Measurements from ENCODE around the gene MS4A6A. TPM values are rescaled to one million over a fixed set of nuclear protein-coding genes. Genes with fewer than 3 reads are reported as not detected.
"Not testable (repeated sequence)": the region's sequence is repeated elsewhere in the genome, so short reads cannot be mapped to it uniquely, and the experiment has no call there.

Gene MS4A6A
- total and polyA plus RNA-seq, 5 experiments from 2014 or later = 1.2 to 2.6 (median 2.0) TPM; not detected in 1

DNA sequence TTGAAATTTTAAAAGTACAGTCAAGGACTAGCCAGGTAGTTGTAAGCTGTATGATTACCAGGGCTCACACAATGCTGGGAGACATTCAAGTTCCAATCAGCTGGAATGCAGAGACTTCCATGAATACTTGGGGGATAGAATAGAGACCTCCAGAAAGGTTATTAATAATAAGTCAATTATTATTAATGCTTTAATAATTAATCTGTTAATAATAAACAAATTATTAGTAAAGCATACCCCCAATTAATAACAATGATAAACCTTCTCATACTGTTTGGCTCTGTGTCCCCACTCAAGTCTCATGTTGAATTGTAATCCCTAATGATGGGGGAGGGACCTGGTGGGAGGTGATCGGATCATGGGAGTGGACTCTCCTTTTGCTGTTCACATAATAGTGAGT is 14.6 kb upstream of the MS4A6A start:
- no peak overlapping the region for H3K4me3 Mint-ChIP-seq
- no peak for ATAC-seq
- POLR2A ChIA-PET = no interaction called here
- H3K27ac Mint-ChIP-seq = no peak overlapping the region
- H3K27me3 Mint-ChIP-seq = peaks cover 2 to 34% (median 15%) of the 10 kb centered on the region in 5 donors
- peaks cover 0 to 16% (median 3%) of the 10 kb centered on the region in 4 donors for H3K4me1 Mint-ChIP-seq
- H3K9me3 Mint-ChIP-seq = peaks cover 0 to 18% (median 0%) of the 10 kb centered on the region in 9 donors
- H3K36me3 Mint-ChIP-seq = peaks cover 0 to 7% (median 0%) of the 10 kb centered on the region in 3 donors
- DNase-seq = no peak

DNA sequence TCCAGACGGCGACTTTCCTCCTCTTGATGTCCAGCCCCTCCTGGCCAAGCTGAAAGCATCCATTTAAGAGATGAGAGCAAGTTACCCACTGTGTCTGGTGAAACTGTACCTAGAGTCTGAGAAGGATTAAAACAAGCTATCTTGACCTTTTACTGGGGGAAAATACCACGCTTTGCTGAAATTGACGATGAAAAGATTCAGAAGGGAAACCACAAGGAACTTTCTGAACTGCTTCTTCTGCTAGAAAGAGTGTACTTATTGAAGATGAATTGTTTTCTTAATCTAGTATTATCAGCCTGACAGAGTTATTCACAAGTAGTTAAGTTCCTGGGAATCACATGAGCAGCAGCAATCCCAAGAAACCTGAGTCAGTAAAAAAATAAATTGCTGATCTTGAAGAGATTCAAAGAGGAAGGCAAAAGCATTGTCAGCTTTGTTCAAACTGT is 13.1 kb upstream of the MS4A6A start:
- Mint-ChIP-seq H3K4me3 (no peak overlapping the region), H3K4me1 (peaks cover 0 to 16% (median 3%) of the 10 kb centered on the region in 4 donors), H3K27ac (no peak overlapping the region), H3K36me3 (peaks cover 0 to 7% (median 0%) of the 10 kb centered on the region in 3 donors), H3K27me3 (peaks cover 2 to 34% (median 15%) of the 10 kb centered on the region in 5 donors), H3K9me3 (peaks cover 0 to 13% (median 0%) of the 10 kb centered on the region in 9 donors)
- ATAC-seq = no peak
- POLR2A ChIA-PET = no interaction called here
- no peak for DNase-seq

DNA sequence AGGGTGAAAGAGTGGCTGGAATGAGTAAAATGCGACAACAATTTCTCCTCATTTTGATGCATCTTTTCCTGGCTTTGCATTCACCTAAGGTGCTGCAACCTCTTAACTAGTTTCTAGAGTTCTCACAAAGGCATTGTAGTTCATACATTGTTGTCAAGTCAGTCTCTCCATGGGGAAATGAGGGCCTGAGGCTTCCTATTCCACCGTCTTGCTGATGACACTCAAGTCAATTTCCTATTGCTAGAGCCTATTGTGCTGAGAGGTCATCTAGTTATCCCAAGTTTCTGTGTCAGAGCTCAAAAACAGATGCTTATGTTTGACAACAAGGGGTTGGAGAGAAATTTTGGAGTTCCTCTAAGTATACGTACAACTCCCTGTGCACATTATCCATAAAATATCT is 11.6 kb upstream of the MS4A6A start:
- ATAC-seq (no peak), DNase-seq (no peak)
- Mint-ChIP-seq H3K27ac (no peak overlapping the region), H3K36me3 (peaks cover 0 to 7% (median 0%) of the 10 kb centered on the region in 3 donors), H3K27me3 (peaks cover 2 to 34% (median 15%) of the 10 kb centered on the region in 5 donors), H3K4me3 (no peak overlapping the region), H3K4me1 (peaks cover 0 to 16% (median 3%) of the 10 kb centered on the region in 4 donors), H3K9me3 (peaks cover 0 to 13% (median 0%) of the 10 kb centered on the region in 9 donors)
- POLR2A ChIA-PET = no interaction called here

DNA sequence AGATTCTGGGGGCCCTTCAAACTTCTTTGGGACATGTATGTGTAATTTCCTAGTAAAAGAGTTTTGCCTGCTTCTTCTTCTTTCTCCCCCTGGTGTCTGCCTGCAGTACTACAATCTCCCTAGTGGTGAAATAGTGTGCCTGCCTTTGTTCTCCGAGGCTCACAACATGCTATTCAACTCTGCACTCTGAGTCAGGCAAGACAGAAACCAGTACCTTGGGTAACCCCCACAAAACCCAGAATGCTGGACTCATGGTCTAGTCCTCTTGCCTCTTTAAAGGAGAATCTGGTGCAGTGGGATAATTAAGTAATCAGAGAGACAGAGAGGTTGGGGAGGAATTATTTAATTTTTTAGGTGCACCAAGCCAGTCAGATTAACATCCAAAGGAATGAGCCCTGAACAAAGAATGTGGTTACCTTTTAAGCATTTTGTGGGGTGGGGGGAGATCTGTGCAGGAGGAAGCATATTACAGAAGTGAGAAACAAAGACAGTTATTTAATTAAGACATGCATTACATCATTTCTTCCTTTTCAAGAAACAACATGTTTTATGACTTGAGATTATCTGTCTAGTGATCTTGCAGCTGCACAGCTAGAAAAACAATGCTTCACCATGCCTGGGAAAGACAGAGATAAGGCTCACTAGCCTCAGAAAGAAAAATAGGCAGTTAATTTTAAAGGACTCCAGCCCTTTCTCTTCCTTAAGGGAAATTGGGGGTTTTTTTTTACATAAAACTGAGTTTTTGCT is 11.0 kb upstream of the MS4A6A start:
- Mint-ChIP-seq H3K4me3 (peak overlapping the region in 1 of 10 donors; percentile 5), H3K4me1 (peaks cover 0 to 19% (median 3%) of the 10 kb centered on the region in 4 donors), H3K27ac (peak overlapping the region in 1 of 10 donors; percentile 51), H3K36me3 (peaks cover 0 to 7% (median 0%) of the 10 kb centered on the region in 3 donors), H3K9me3 (peaks cover 0 to 13% (median 0%) of the 10 kb centered on the region in 9 donors), H3K27me3 (peaks cover 2 to 34% (median 15%) of the 10 kb centered on the region in 5 donors)
- DNase-seq (peak; percentile 5 to 67 (median 38)), ATAC-seq (peak; percentile 49 to 68)
- POLR2A ChIA-PET = no interaction called here

DNA sequence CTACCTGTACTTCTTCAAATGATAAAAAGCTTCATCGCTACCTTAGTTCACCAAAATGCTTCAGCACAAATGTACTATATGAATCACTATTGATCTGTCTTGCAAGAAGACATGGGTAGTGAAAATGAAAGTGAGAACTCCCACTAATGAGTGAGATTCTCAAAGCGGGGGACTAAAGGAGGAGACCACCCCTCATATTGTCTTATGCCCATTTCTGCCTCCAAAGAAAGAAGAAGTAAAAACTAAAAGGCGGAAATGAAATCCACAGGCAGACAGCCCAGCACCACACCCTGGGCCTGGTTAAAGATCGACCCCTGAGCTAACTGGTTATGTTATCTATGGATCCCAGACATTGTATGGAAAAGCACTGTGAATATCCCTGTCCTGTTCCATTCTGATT is 9.7 kb upstream of the MS4A6A start:
- DNase-seq, ATAC-seq, H3K4me3 Mint-ChIP-seq, POLR2A ChIA-PET, H3K27ac Mint-ChIP-seq, H3K36me3 Mint-ChIP-seq: not testable (repeated sequence)
- H3K9me3 Mint-ChIP-seq = peaks cover 0 to 13% (median 2%) of the 10 kb centered on the region in 9 donors
- peaks cover 0 to 24% (median 3%) of the 10 kb centered on the region in 4 donors for H3K4me1 Mint-ChIP-seq
- peaks cover 2 to 26% (median 12%) of the 10 kb centered on the region in 5 donors for H3K27me3 Mint-ChIP-seq

DNA sequence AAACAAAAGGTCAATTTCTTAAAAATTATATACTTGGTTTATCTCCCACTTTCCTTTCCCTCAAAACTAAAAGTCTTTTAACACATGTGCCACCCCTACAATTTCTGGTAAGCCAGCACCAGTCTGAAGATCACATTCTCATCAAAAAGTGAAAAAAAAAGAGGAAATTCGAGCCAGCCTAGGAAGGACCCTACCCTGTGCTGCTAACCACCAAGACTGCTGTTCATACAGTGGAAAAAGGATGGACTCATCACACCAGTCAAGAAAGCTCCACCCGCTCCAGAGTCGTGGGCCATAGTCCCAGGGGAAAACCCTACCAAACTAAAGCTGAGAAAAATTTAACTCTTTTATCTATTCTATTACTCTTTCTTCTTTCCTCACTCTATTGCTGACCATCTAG is 5.6 kb upstream of the MS4A6A start:
- H3K4me3 Mint-ChIP-seq, H3K27ac Mint-ChIP-seq, ATAC-seq, DNase-seq, POLR2A ChIA-PET: not testable (repeated sequence)
- Mint-ChIP-seq H3K36me3 (peaks cover 3 to 12% (median 4%) of the 10 kb centered on the region in 3 donors), H3K4me1 (peaks cover 0 to 43% (median under 1%) of the 10 kb centered on the region in 4 donors), H3K9me3 (peaks cover 0 to 25% (median 9%) of the 10 kb centered on the region in 9 donors), H3K27me3 (peaks cover 0 to 15% (median 7%) of the 10 kb centered on the region in 5 donors)

DNA sequence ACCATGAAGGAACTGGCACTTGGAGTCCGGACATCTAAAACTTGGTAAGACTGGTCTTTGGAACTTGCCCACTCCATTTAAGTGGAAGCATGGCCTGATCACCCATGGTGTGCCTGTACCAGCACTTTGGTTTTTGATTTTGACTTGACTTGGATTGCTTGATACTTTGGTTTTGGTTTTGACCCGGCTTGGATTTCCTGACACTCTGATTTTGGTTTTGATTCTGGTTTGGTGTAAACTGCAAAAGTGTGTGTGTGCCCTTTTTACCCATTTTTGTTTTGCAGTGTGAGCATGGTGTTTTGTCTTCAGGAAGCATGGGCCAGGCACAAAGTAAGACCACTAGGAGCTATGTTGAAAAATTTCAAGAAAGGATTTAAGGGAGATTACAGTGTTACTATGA is 3.2 kb upstream of the MS4A6A start:
- H3K27ac Mint-ChIP-seq, ATAC-seq, POLR2A ChIA-PET, H3K36me3 Mint-ChIP-seq, DNase-seq, H3K4me3 Mint-ChIP-seq: not testable (repeated sequence)
- H3K4me1 Mint-ChIP-seq = peaks cover 0 to 55% (median under 1%) of the 10 kb centered on the region in 4 donors
- H3K27me3 Mint-ChIP-seq = peaks cover 0 to 20% (median 7%) of the 10 kb centered on the region in 5 donors
- H3K9me3 Mint-ChIP-seq = peaks cover 0 to 17% (median 6%) of the 10 kb centered on the region in 9 donors

DNA sequence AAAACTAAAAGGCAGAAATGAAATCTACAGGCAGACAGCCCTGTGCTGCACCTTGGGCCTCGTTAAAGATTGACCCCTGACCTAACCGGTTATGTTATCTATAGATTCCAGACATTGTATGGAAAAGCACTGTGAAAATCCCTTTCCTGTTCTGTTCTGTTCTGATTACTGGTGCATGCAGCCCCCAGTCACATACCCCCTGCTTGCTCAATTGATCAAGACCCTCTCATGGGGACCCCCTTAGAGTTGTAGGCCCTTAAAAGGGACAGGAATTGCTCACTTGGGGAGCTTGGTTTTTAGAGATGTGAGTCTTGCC is 2.6 kb upstream of the MS4A6A start:
- H3K4me3 Mint-ChIP-seq, H3K27ac Mint-ChIP-seq, H3K36me3 Mint-ChIP-seq, ATAC-seq, POLR2A ChIA-PET, DNase-seq: not testable (repeated sequence)
- H3K4me1 Mint-ChIP-seq = peaks cover 0 to 56% (median under 1%) of the 10 kb centered on the region in 4 donors
- peaks cover 1 to 20% (median 10%) of the 10 kb centered on the region in 5 donors for H3K27me3 Mint-ChIP-seq
- peaks cover 0 to 17% (median 6%) of the 10 kb centered on the region in 9 donors for H3K9me3 Mint-ChIP-seq

DNA sequence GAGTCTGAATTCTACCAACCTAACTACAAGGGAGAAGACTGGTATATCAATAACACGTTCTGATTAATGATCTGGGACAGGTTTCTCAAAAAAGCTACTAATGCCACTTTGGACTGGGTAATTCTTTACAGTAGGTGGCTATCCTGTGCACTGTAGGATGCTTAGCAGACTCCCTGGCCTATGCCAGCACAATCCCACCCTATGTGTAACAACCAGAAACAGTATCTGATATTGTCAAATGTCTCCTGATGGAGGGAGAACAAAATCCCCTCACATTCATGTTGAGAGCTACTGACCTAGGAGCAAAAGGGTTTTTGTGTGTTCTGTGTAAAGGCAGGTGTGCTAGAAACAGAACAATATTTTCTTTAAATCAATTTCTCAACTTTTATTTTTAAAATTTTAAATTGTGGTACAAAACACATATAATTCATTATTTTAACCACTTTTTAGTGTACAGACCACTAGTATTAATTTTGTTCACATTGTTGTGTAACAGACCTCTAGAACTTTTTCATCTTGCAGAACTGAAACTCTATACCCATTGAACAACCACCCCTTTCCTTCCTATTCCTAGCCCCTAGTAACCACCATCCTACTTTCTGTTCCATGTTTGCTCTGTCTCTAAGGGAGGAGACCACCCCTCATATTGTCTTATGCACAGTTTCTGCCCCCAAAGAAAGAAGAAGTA is 2.1 kb upstream of the MS4A6A start:
- Mint-ChIP-seq H3K36me3 (peaks cover 3 to 7% (median 4%) of the 10 kb centered on the region in 3 donors), H3K27ac (no peak overlapping the region), H3K4me1 (peaks cover 0 to 61% (median under 1%) of the 10 kb centered on the region in 4 donors), H3K9me3 (peaks cover 0 to 17% (median 6%) of the 10 kb centered on the region in 9 donors), H3K27me3 (peaks cover 3 to 20% (median 11%) of the 10 kb centered on the region in 5 donors), H3K4me3 (no peak overlapping the region)
- no peak for ATAC-seq
- POLR2A ChIA-PET = no interaction called here
- no peak for DNase-seq

DNA sequence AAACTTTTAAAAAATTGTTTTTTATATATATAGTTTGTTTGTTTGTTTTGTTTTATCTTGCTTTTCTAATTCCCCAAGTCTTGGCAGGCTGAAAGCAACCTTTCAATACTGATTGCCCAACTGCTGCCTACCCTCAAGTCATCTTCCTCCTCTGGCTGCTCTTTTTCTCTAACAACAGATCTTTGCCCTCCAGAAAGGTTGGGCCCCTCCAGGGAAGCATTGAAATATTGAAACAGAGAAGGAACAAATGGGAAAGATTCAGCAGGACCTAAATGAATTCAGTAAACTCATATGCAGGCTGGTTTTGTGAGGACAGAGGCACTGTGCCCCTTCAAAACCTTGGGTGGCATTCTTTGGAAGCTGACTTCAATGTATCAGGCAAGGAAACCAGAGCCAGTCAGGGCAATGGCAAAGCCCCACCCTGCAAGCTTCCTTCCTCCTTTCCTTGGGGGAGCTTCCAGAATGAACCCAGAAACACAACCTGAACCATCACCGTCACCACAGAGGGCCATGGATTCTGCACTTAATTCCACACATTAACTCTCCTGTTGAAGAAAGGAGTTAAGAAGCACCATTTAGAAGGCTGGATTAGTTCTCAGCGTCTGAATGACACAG is 815 bp upstream of the MS4A6A start:
- POLR2A ChIA-PET = no interaction called here
- DNase-seq (no peak), ATAC-seq (no peak)
- Mint-ChIP-seq H3K36me3 (peaks cover 3 to 7% (median 4%) of the 10 kb centered on the region in 3 donors), H3K27ac (no peak overlapping the region), H3K9me3 (peaks cover 0 to 17% (median 6%) of the 10 kb centered on the region in 9 donors), H3K4me1 (peaks cover 0 to 59% (median under 1%) of the 10 kb centered on the region in 4 donors), H3K27me3 (peaks cover 3 to 20% (median 11%) of the 10 kb centered on the region in 5 donors), H3K4me3 (no peak overlapping the region)

DNA sequence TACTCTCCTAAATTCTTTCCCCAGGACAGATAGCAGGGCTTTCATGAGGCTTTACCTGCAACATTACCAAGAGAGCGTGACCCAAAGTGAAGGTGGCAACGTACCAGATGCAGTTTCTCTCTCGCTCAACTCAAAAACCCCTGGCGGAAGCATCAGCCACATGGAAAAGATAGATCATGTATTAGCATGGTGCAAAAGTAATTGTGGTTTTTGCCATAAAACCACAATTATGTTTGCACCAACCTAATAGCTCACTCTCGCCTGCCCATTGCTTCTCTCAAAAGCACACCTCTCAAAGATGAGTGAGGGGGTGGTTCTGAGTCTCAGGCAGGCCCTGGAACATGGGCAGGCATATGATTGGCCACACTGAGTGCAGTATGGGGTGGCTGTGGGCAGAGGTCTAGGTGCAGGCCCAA is 7.0 kb downstream of the MS4A6A start:
- H3K36me3 Mint-ChIP-seq = no peaks in the 10 kb centered on the region
- ATAC-seq (no peak), DNase-seq (no peak)
- POLR2A ChIA-PET = no interaction called here
- peaks cover 0 to 3% (median 1%) of the 10 kb centered on the region in 9 donors for H3K9me3 Mint-ChIP-seq
- no peak overlapping the region for H3K27ac Mint-ChIP-seq
- peaks cover 3 to 11% (median 8%) of the 10 kb centered on the region in 5 donors for H3K27me3 Mint-ChIP-seq
- H3K4me3 Mint-ChIP-seq = no peak overlapping the region
- H3K4me1 Mint-ChIP-seq = peaks cover 0 to 14% (median 0%) of the 10 kb centered on the region in 4 donors

DNA sequence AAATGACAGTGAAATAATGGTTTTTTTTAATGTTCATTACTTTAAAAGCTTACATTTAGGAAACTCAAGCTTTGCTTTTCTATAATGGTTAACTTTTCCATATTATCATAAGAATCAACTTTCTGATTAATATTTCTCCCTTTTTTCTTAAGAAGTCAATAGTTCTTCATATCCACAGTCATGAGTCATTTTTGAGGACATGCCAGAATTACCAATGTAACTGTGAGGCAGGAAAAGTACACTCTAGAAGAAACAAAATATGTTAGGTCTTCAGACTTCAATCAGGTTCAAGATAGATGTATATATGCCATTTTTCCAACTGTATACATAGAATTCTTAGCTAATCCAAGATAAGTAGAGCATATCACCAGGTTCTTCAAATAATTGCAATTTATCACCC is 10.9 kb downstream of the MS4A6A start:
- DNase-seq (no peak), ATAC-seq (no peak)
- Mint-ChIP-seq H3K9me3 (peaks cover 0 to 30% (median 17%) of the 10 kb centered on the region in 9 donors), H3K4me3 (no peak overlapping the region), H3K36me3 (peaks cover 0 to 13% (median 0%) of the 10 kb centered on the region in 3 donors), H3K4me1 (peaks cover 0 to 7% (median 0%) of the 10 kb centered on the region in 4 donors), H3K27ac (no peak overlapping the region), H3K27me3 (peaks cover 0 to 13% (median 3%) of the 10 kb centered on the region in 5 donors)
- POLR2A ChIA-PET = no interaction called here

Data from naive thymus-derived CD8-positive, alpha-beta T cell (primary cell).